Measurements from ENCODE around the gene FBXL4.
A peak's percentile ranks its signal among the peaks of the same experiment; 100 is the strongest.

FBXL4 gene

DNA sequence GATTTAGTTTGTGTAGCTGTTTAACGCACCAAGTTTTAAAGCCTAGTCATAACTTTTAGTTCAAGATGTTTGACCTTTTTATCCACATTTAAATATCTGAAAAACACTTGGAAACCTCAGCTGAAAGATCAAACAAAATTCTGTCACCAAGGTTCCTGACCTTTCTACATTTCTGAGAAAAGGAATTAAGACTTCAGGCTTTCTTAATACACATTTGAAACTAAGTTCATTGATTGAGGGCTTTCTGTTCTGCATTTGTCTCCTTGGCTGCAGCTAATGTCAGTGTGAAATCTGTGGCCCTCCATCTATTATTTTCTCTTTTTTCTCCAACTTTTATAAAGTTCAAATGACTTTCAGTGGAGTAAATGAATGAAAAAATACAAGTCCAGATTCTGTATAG lies 22.7 kb upstream of the FBXL4 start:
- DNase-seq: no peak

GRCh38 chr6:98967616-98968015 lies 19.9 kb upstream of the FBXL4 start:
- H3K36me3 Mint-ChIP-seq (ENCODE audit: low read depth): no peaks in the 10 kb centered on the region
- H3K9me3 Mint-ChIP-seq: peaks cover 7% of the 10 kb centered on the region
- H3K27ac Mint-ChIP-seq: no peak overlapping the region
- no peaks in the 10 kb centered on the region for H3K4me1 Mint-ChIP-seq (ENCODE audit: low read depth)
- no peak overlapping the region for H3K4me3 Mint-ChIP-seq
- DNase-seq: no peak
- peaks cover 11% of the 10 kb centered on the region for H3K27me3 Mint-ChIP-seq

More for the DNA sequence above, 22.7 kb upstream of the FBXL4 start:
- peaks cover 5% of the 10 kb centered on the region for H3K27me3 Mint-ChIP-seq
- H3K36me3 Mint-ChIP-seq (ENCODE audit: low read depth): no peaks in the 10 kb centered on the region
- H3K9me3 Mint-ChIP-seq: peaks cover 7% of the 10 kb centered on the region
- H3K4me3 Mint-ChIP-seq: no peak overlapping the region
- no peak overlapping the region for H3K27ac Mint-ChIP-seq
- no peaks in the 10 kb centered on the region for H3K4me1 Mint-ChIP-seq (ENCODE audit: low read depth)

DNA sequence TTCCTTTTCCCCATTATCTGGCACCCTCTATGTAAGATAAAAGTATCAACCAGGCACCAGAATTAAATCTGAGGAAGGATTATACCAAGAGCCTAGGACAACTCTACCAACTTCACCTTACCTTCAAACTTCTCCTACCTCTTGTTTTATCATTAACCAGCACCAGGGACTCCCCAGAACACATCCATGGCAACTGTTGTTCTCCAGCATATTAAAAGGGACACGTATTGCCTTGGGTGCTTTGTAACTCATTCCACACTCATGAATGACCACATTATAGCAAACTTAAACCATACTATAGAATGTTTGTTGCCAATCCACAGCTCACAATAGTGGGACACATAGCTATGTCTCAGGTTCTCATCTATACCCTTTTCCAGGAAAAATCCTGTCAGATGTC lies 11.9 kb upstream of the FBXL4 start:
- Mint-ChIP-seq H3K9me3 (no peaks in the 10 kb centered on the region), H3K27ac (no peak overlapping the region), H3K36me3 (ENCODE audit: low read depth) (no peaks in the 10 kb centered on the region), H3K27me3 (peaks cover 16% of the 10 kb centered on the region), H3K4me3 (no peak overlapping the region), H3K4me1 (ENCODE audit: low read depth) (no peaks in the 10 kb centered on the region)
- DNase-seq: no peak

DNA sequence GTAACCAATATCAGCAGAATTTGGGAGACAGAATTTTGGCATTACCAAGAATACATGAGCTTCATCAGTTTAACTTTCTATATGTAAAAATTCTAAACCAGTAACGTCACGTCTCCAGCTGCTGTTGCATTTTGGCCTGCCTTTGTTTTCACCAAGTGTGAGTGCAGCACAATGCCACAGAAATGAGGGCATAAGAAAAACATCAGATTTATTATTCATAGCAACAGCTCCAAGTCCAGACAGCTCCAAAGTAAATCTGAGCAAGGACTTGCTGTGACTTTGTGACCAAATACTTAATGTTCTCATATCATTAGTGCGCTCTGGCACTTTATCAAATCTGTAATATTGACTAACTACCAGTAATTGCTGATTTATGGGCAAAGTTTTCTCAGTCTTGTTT lies 11.0 kb upstream of the FBXL4 start:
- Mint-ChIP-seq H3K4me1 (ENCODE audit: low read depth) (no peaks in the 10 kb centered on the region), H3K4me3 (no peak overlapping the region), H3K27me3 (peaks cover 16% of the 10 kb centered on the region), H3K36me3 (ENCODE audit: low read depth) (no peaks in the 10 kb centered on the region), H3K9me3 (no peaks in the 10 kb centered on the region), H3K27ac (no peak overlapping the region)
- no peak for DNase-seq

- no peak overlapping the region for H3K4me3 Mint-ChIP-seq
- H3K27ac Mint-ChIP-seq: no peak overlapping the region
- no peaks in the 10 kb centered on the region for H3K9me3 Mint-ChIP-seq
- DNase-seq: no peak
- H3K27me3 Mint-ChIP-seq: peaks cover 10% of the 10 kb centered on the region
- H3K36me3 Mint-ChIP-seq (ENCODE audit: low read depth): no peaks in the 10 kb centered on the region
- H3K4me1 Mint-ChIP-seq (ENCODE audit: low read depth): no peaks in the 10 kb centered on the region
Observed at GRCh38 chr6:98957450-98957849, 9.7 kb upstream of the FBXL4 start.

DNA sequence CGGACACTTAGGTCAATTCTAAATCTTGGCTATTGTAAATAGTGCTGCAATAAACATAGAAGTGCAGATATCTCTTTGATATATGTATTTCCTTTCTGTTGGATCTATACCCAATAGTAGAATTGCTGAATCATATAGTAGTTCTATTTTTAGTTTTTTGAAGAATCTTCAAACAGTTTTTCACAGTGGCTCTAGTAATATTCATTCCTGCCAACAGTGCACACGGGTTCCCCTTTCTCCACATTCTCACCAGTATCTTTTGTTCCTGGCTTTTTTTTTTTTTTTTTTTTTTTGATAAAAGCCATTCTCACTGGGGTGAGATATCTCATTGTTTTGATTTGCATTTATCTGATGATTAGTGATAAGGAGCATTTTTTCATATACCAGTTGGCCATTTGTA lies 1.8 kb upstream of the FBXL4 start:
- peaks cover 12% of the 10 kb centered on the region for H3K36me3 Mint-ChIP-seq (ENCODE audit: low read depth)
- no peaks in the 10 kb centered on the region for H3K9me3 Mint-ChIP-seq
- no peak for DNase-seq
- H3K27me3 Mint-ChIP-seq: peaks cover 3% of the 10 kb centered on the region
- peaks cover 23% of the 10 kb centered on the region for H3K4me1 Mint-ChIP-seq (ENCODE audit: low read depth)
- no peak overlapping the region for H3K27ac Mint-ChIP-seq
- no peak overlapping the region for H3K4me3 Mint-ChIP-seq

DNA sequence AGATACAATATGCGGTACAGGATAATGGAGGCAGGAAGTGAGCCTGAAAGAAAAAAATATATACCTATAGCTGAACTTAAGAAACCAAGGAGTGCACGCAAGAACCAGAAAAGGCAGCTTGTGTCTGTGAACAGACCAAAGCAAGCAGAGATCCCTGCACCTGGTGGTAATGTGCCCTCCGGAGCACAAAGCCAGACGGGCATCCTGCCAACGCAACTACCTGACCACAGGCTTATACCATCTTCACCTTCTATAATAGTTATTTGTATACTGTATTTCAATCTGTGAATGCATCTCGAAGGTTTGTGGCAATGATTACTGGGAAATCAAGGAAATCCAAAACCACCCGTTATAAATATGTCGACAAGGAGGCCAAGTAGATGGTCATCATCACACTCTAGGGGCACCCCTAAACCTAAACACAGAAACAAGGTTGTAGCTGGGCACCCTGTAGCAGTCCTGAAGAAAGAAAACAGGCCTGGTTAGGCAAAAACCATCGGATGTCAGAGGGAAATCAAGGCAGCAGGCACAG lies 801 bp downstream of the FBXL4 start:
- peaks cover 10% of the 10 kb centered on the region for H3K9me3 Mint-ChIP-seq
- peak overlapping the region; percentile 96 for H3K27ac Mint-ChIP-seq
- peak overlapping the region; percentile 93 for H3K4me3 Mint-ChIP-seq
- DNase-seq: peak; percentile 62
- peaks cover 3% of the 10 kb centered on the region for H3K27me3 Mint-ChIP-seq
- H3K36me3 Mint-ChIP-seq (ENCODE audit: low read depth): peaks cover 27% of the 10 kb centered on the region
- H3K4me1 Mint-ChIP-seq (ENCODE audit: low read depth): peaks cover 36% of the 10 kb centered on the region

DNA sequence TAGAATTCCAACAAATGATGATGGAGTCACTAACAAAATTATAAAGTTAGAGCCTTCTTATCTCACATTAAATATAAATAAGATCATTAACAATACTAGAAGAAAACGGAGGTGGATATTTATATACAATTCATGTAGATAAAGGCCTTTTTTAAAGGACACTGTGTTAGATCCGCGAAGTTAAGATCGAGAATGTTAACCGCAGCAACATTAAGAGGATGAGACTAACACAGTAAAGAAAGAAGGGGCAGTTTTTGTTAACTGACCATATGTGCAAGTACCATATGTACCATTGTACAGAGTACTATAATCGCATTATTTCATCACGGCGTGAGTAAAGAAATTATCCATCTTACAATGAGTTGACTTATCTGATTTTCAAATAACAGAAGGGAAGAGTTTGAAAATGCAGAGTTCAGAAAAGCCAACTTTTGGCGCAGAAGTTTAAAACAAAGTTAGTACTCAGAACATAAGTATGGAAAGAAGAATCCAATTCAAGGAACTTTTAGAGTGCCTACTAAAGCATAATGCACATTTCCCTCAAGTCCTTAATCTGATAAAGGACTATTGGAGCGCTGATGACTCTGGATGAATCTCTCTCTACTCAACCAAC lies 1.4 kb downstream of the FBXL4 start:
- Mint-ChIP-seq H3K4me3 (peak overlapping the region; percentile 93), H3K27me3 (peaks cover 3% of the 10 kb centered on the region), H3K36me3 (ENCODE audit: low read depth) (peaks cover 31% of the 10 kb centered on the region), H3K9me3 (peaks cover 13% of the 10 kb centered on the region), H3K27ac (peak overlapping the region; percentile 96), H3K4me1 (ENCODE audit: low read depth) (peaks cover 40% of the 10 kb centered on the region)
- DNase-seq: no peak

GRCh38 chr6:98945311-98946115 lies 2.2 kb downstream of the FBXL4 start:
- H3K4me3 Mint-ChIP-seq: peak overlapping the region; percentile 93
- H3K27ac Mint-ChIP-seq: no peak overlapping the region
- peaks cover 1% of the 10 kb centered on the region for H3K27me3 Mint-ChIP-seq
- H3K36me3 Mint-ChIP-seq (ENCODE audit: low read depth): peaks cover 39% of the 10 kb centered on the region
- peaks cover 21% of the 10 kb centered on the region for H3K9me3 Mint-ChIP-seq
- DNase-seq: no peak
- peaks cover 44% of the 10 kb centered on the region for H3K4me1 Mint-ChIP-seq (ENCODE audit: low read depth)

GRCh38 chr6:98944598-98945081 lies 3.1 kb downstream of the FBXL4 start:
- Mint-ChIP-seq H3K4me3 (no peak overlapping the region), H3K4me1 (ENCODE audit: low read depth) (peaks cover 44% of the 10 kb centered on the region), H3K9me3 (peaks cover 26% of the 10 kb centered on the region), H3K27ac (no peak overlapping the region), H3K27me3 (no peaks in the 10 kb centered on the region), H3K36me3 (ENCODE audit: low read depth) (peaks cover 45% of the 10 kb centered on the region)
- no peak for DNase-seq

GRCh38 chr6:98944168-98944567 lies 3.6 kb downstream of the FBXL4 start:
- peaks cover 31% of the 10 kb centered on the region for H3K9me3 Mint-ChIP-seq
- peaks cover 50% of the 10 kb centered on the region for H3K36me3 Mint-ChIP-seq (ENCODE audit: low read depth)

GRCh38 chr6:98942263-98942803 lies 5.4 kb downstream of the FBXL4 start:
- H3K27me3 Mint-ChIP-seq: no peaks in the 10 kb centered on the region
- peaks cover 57% of the 10 kb centered on the region for H3K4me1 Mint-ChIP-seq (ENCODE audit: low read depth)
- H3K27ac Mint-ChIP-seq: no peak overlapping the region
- H3K9me3 Mint-ChIP-seq: peaks cover 32% of the 10 kb centered on the region
- peaks cover 65% of the 10 kb centered on the region for H3K36me3 Mint-ChIP-seq (ENCODE audit: low read depth)
- no peak overlapping the region for H3K4me3 Mint-ChIP-seq
- DNase-seq: no peak

More at GRCh38 chr6:98944168-98944567, 3.6 kb downstream of the FBXL4 start:
- DNase-seq: no peak
- H3K4me3 Mint-ChIP-seq: no peak overlapping the region
- H3K27me3 Mint-ChIP-seq: no peaks in the 10 kb centered on the region
- H3K4me1 Mint-ChIP-seq (ENCODE audit: low read depth): peaks cover 45% of the 10 kb centered on the region
- no peak overlapping the region for H3K27ac Mint-ChIP-seq

DNA sequence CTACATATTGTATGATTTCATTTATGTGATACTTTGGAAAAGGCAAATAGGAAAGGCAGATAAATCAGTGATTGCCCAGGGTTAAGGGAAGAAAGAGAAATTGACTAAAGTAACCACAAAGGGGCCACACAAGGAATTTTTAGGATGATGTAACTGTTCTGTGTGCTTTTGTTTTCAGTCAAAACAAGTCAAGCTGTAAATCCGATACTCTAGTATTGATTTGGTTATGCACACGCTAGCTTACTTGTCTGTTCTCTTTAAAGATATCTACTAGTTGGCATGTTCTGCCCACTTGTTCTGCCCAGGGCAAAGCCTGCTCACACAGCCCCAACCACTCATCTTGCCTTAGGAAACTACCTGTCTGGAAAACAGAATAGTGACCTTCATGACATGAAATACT lies 6.4 kb downstream of the FBXL4 start:
- Mint-ChIP-seq H3K4me3 (no peak overlapping the region), H3K9me3 (peaks cover 32% of the 10 kb centered on the region), H3K27ac (no peak overlapping the region), H3K4me1 (ENCODE audit: low read depth) (peaks cover 55% of the 10 kb centered on the region), H3K27me3 (no peaks in the 10 kb centered on the region), H3K36me3 (ENCODE audit: low read depth) (peaks cover 56% of the 10 kb centered on the region)
- no peak for DNase-seq

GRCh38 chr6:98937351-98937750 lies 10.4 kb downstream of the FBXL4 start:
- Mint-ChIP-seq H3K27ac (no peak overlapping the region), H3K4me3 (no peak overlapping the region), H3K9me3 (peaks cover 26% of the 10 kb centered on the region), H3K4me1 (ENCODE audit: low read depth) (peaks cover 56% of the 10 kb centered on the region), H3K27me3 (no peaks in the 10 kb centered on the region), H3K36me3 (ENCODE audit: low read depth) (peaks cover 76% of the 10 kb centered on the region)
- no peak for DNase-seq

DNA sequence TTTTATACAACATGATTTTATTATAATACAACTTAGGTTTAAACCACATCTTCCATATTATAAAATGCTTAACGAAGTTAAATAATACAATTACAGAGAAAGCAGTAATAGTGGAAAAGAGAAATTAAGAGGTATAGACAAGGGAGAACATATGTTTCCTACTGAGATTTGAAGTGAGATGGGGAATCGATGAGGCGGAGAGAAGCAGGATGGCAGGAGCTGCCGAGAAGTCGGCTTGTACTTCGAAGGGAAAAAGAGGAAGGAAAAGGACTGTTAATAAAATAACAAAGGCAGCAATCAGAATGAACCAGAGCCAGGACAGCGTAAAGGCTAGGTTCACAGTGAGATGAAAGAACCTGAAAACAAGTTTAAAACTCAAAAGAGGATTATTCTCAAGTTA lies 15.4 kb downstream of the FBXL4 start:
- Mint-ChIP-seq H3K27ac (no peak overlapping the region), H3K9me3 (no peaks in the 10 kb centered on the region), H3K27me3 (no peaks in the 10 kb centered on the region), H3K36me3 (ENCODE audit: low read depth) (peaks cover 66% of the 10 kb centered on the region), H3K4me1 (ENCODE audit: low read depth) (peaks cover 55% of the 10 kb centered on the region), H3K4me3 (no peak overlapping the region)
- no peak for DNase-seq
